Prostate gland (tissue), 2 donors: Measurements from ENCODE around the gene DPP10. TPM values are rescaled to one million over a fixed set of nuclear protein-coding genes. Genes with fewer than 3 reads are reported as not detected.

Source experiments
- DNase-seq: peaks from one replicate; pipeline ENCODE4 v3.0.0-alpha.2; 2019; ENCODE audit warnings: low spot score
- H3K27ac ChIP-seq, 2 donors: fragments of 200-600 bp; sonication (generic); 2 replicates each; pipeline ENCODE4 v1.5.1; 2017 to 2019
- H3K27me3 ChIP-seq: fragments of 200-600 bp; sonication (generic); replicated peaks from 2 replicates; pipeline ENCODE4 v1.5.1; 2019; ENCODE audit not compliant: insufficient read depth
- H3K36me3 ChIP-seq, 2 donors: fragments of 200-600 bp; sonication (generic); 1 replicate in 1 of 2; 2 replicates in 1 of 2; pipeline versions ENCODE4 v1.5.1 to v1.8.1; 2017 to 2019
- H3K4me1 ChIP-seq: fragments of 200-600 bp; sonication (generic); replicated peaks from 2 replicates; pipeline ENCODE4 v1.5.1; 2019
- H3K4me3 ChIP-seq, 2 donors: fragments of 200-600 bp; sonication (generic); 2 replicates each; pipeline ENCODE4 v1.5.1; 2017 to 2019
- H3K9me3 ChIP-seq: fragments of 200-600 bp; sonication (generic); 2 replicates; pipeline ENCODE4 v1.5.1; 2017
- POLR2A ChIP-seq: fragments of 450-650 bp; IDR thresholded peaks from one replicate; pipeline ENCODE4 v1.6.1; 2016; ENCODE audit warnings: antibody characterized with exemption, mild to moderate bottlenecking
- POLR2AphosphoS5 ChIP-seq: sonication (generic); formaldehyde crosslinking; IDR thresholded peaks from one replicate; pipeline ENCODE4 v1.6.1; 2017; ENCODE audit warnings: antibody characterized with exemption
- WGBS: methylation state at CpG from one replicate; pipeline ENCODE4 v1.1.5; 2018; 5-methylcytosine and 5-hydroxymethylcytosine counted together
- intact Hi-C: fragments of 100-400 bp; cut with DNase I; formaldehyde crosslinking; loops from one replicate; pipeline ENCODE4 v1.14.2; 2022
- total RNA-seq, 2 donors: library from RNA; depleted of rRNA; stranded (reverse); fragments of >200 nt; gene quantifications; one replicate each; pipeline ENCODE4 v1.1.0, GENCODE V29; 2016
- TF ChIP-seq, protein P1 (sequence below), 4 experiments: fragments of 200-600 bp in 2 of 4; fragments of 450-650 bp in 2 of 4; sonication (generic) in 2 of 4; IDR thresholded peaks; 1 replicate in 3 of 4; 2 replicates in 1 of 4; pipeline ENCODE4 v1.5.1; 2016 to 2019; ENCODE audit warnings: antibody characterized with exemption in 4 of 4, mild to moderate bottlenecking in 2 of 4, moderate library complexity in 2 of 4

DPP10 gene
- total RNA-seq, 2 donors from 2014 or later = 5.1 TPM; not detected in 1

DNA sequence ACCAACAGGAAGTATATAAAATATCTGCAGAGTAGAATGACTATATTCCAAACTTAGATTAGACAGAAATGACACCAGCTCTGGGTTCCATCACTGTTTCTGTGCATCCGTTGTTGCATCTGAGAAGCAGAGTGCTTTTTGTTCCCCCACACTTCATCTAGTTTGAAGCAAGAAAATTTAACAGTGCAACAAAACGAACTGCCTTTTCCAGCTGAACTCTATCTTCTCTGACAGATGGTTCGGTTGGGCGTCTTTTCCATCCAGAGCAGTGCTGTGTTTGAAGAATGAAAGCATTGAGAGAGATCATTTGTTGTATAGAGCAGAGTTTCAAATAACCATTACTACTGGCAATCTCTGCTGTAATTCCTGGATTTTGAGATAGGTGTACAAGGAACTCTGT, 757.5 kb downstream of the DPP10 start:
- Histone ChIP-seq H3K27me3 (no peaks in the 10 kb centered on the region), H3K27ac (no peak overlapping the region), H3K9me3 (no peaks in the 10 kb centered on the region), H3K4me3 (no peak overlapping the region), H3K36me3 (no peaks in the 10 kb centered on the region), H3K4me1 (no peaks in the 10 kb centered on the region)
- TF ChIP-seq POLR2AphosphoS5 = no peak
- intact Hi-C loops = no loop called here
- WGBS = 43% methylated on average over 4 of the region's 4 CpGs
- no peak for DNase-seq

- no peaks in the 10 kb centered on the region for H3K4me1 ChIP-seq
- H3K9me3 ChIP-seq = no peaks in the 10 kb centered on the region
- WGBS = 92% methylated on average over 4 of the region's 4 CpGs
- H3K27ac ChIP-seq = no peak overlapping the region
- DNase-seq = no peak
- H3K27me3 ChIP-seq = no peaks in the 10 kb centered on the region
- no peak overlapping the region for H3K4me3 ChIP-seq
- TF ChIP-seq POLR2A = no peak
- TF ChIP-seq POLR2AphosphoS5 = no peak
- TF ChIP-seq, protein P1, sequence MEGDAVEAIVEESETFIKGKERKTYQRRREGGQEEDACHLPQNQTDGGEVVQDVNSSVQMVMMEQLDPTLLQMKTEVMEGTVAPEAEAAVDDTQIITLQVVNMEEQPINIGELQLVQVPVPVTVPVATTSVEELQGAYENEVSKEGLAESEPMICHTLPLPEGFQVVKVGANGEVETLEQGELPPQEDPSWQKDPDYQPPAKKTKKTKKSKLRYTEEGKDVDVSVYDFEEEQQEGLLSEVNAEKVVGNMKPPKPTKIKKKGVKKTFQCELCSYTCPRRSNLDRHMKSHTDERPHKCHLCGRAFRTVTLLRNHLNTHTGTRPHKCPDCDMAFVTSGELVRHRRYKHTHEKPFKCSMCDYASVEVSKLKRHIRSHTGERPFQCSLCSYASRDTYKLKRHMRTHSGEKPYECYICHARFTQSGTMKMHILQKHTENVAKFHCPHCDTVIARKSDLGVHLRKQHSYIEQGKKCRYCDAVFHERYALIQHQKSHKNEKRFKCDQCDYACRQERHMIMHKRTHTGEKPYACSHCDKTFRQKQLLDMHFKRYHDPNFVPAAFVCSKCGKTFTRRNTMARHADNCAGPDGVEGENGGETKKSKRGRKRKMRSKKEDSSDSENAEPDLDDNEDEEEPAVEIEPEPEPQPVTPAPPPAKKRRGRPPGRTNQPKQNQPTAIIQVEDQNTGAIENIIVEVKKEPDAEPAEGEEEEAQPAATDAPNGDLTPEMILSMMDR (IDR thresholded peaks at IDR 0.05) = no peak
- no peaks in the 10 kb centered on the region for H3K36me3 ChIP-seq
- intact Hi-C loops = no loop called here
These were observed 758.9 kb downstream of the DPP10 start for GRCh38 chr2:115201386-115201785.

GRCh38 chr2:115208493-115209164, 766.2 kb downstream of the DPP10 start:
- TF ChIP-seq POLR2AphosphoS5 = no peak
- no peak for TF ChIP-seq POLR2A
- TF ChIP-seq, protein P1 (IDR thresholded peaks at IDR 0.05) = no peak
- H3K9me3 ChIP-seq = no peaks in the 10 kb centered on the region
- no peak overlapping the region for H3K27ac ChIP-seq
- DNase-seq = no peak
- H3K27me3 ChIP-seq = no peaks in the 10 kb centered on the region
- no peaks in the 10 kb centered on the region for H3K4me1 ChIP-seq
- no peaks in the 10 kb centered on the region for H3K36me3 ChIP-seq
- no peak overlapping the region for H3K4me3 ChIP-seq
- WGBS = 42% methylated on average over 3 of the region's 3 CpGs
- intact Hi-C loops = no loop called here

- DNase-seq = no peak
- Histone ChIP-seq H3K9me3 (no peaks in the 10 kb centered on the region), H3K36me3 (no peaks in the 10 kb centered on the region), H3K4me3 (no peak overlapping the region), H3K4me1 (no peaks in the 10 kb centered on the region), H3K27ac (no peak overlapping the region), H3K27me3 (no peaks in the 10 kb centered on the region)
- intact Hi-C loops = no loop called here
- TF ChIP-seq, protein P1 (IDR thresholded peaks at IDR 0.05) = no peak
- TF ChIP-seq POLR2A (no peak), POLR2AphosphoS5 (no peak)
- WGBS = 68% methylated on average over 2 of the region's 2 CpGs
These were observed 771.6 kb downstream of the DPP10 start for GRCh38 chr2:115214050-115214449.

GRCh38 chr2:115219296-115219695, 776.9 kb downstream of the DPP10 start:
- no peaks in the 10 kb centered on the region for H3K36me3 ChIP-seq
- intact Hi-C loops = no loop called here
- DNase-seq = no peak
- H3K4me3 ChIP-seq = no peak overlapping the region
- 79% methylated on average over 2 of the region's 2 CpGs for WGBS
- TF ChIP-seq POLR2A (no peak), POLR2AphosphoS5 (no peak)
- TF ChIP-seq, protein P1 (IDR thresholded peaks at IDR 0.05) = no peak
- no peaks in the 10 kb centered on the region for H3K27me3 ChIP-seq
- H3K27ac ChIP-seq = no peak overlapping the region
- no peaks in the 10 kb centered on the region for H3K4me1 ChIP-seq
- H3K9me3 ChIP-seq = no peaks in the 10 kb centered on the region
